ENCODE measurements around the gene PAQR9.

DNA sequence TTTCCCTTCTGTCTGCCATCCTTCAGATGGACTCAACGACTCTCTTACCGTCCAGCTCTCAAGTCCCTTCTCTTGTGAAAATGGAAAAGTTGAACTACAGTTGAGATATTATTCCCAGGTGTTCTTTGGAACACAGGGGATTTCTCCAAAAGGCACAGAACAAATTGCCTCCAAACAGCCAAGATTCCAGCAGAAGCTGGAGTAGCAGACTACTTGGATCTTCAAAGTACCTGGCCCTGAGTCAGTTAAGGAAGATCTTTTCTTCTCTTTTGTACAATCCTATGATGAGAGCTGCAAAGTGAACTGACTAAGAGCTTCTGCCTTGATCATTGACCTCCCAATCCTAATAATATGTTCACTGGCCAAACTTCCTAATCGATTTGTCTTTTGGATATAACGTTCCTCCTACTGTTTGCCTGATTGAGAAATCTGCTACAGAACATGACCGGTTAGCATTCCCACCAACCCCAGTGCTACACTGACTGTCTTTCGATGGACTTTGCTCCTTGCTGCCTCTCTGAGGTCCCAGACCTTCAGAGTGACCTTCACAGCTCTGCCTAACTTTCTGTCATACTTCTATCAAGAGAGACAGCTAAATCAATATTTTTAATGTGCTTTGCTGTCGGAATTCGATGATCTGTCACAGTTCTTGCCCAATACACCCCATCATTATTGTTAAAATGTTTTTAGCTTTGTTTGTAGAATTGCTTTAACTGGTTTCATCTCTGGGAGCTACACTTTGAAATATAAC lies 21.9 kb downstream of the PAQR9 start:
- TF ChIP-seq POLR2AphosphoS5 (IDR thresholded peaks at IDR 0.05; ENCODE audit: low read depth, low read length): no peak
- no peak for TF ChIP-seq POLR2A (IDR thresholded peaks at IDR 0.05; ENCODE audit: low read depth, low read length)
- no peak for TF ChIP-seq TAF1 (IDR thresholded peaks at IDR 0.05; ENCODE audit: low read depth, low read length)
- no peak for TF ChIP-seq SPI1 (IDR thresholded peaks at IDR 0.05; ENCODE audit: low read depth, low read length)
- no peak for TF ChIP-seq PAX5 (IDR thresholded peaks at IDR 0.05; ENCODE audit: insufficient read depth, low read length, severe bottlenecking)
- TF ChIP-seq POU2F2 (IDR thresholded peaks at IDR 0.05; ENCODE audit: low read depth, low read length): no peak

Measured in GM12891 (cell line).